OCI-LY3 (cell line): ENCODE data around the gene OR7G1.

Experiments used
- H2AFZ ChIP-seq: fragments of 200-600, 300-600 bp; shearing (Covaris generic); 2 replicates; pipeline ENCODE4 v1.6.0; 2014; ENCODE audit warnings: antibody characterized with exemption, low read depth, low read length
- H3K27ac ChIP-seq: fragments of 200-600, 300-600 bp; sonication (generic); 2 replicates; pipeline ENCODE4 v1.5.1; 2014; ENCODE audit warnings: mild to moderate bottlenecking, low read length, moderate library complexity, mixed read lengths
- H3K27me3 ChIP-seq: fragments of 200-600, 300-600 bp; sonication (generic); 2 replicates; pipeline ENCODE4 v1.6.1; 2014; ENCODE audit warnings: low read depth, low read length, mixed read lengths
- H3K36me3 ChIP-seq: fragments of 200-600, 300-600 bp; sonication (generic); replicated peaks from 2 replicates; pipeline ENCODE3; 2014; ENCODE audit warnings: low read depth, low read length, mixed read lengths
- H3K4me1 ChIP-seq: fragments of 300-600, 200-600 bp; sonication (generic); 2 replicates; pipeline ENCODE4 v1.6.1; 2014; ENCODE audit warnings: low read length, mixed read lengths
- H3K4me2 ChIP-seq: fragments of 200-600, 300-600 bp; sonication (generic); 2 replicates; pipeline ENCODE4 v1.6.1; 2014; ENCODE audit warnings: low read length, mixed read lengths
- H3K4me3 ChIP-seq: fragments of 300-600, 200-600 bp; sonication (generic); 2 replicates; pipeline ENCODE4 v1.5.1; 2014; ENCODE audit warnings: antibody characterized with exemption, mild to moderate bottlenecking, low read length, moderate library complexity
- H3K79me2 ChIP-seq: fragments of 300-600, 200-600 bp; shearing (Covaris generic); 2 replicates; pipeline ENCODE4 v1.6.1; 2014; ENCODE audit warnings: mild to moderate bottlenecking, low read length, mixed read lengths
- H3K9ac ChIP-seq: fragments of 300-600, 200-600 bp; shearing (Covaris generic); 2 replicates; pipeline ENCODE4 v1.6.0; 2014; ENCODE audit warnings: mild to moderate bottlenecking, low read length, moderate library complexity
- H3K9me3 ChIP-seq: fragments of 200-600, 300-600 bp; shearing (Covaris generic); 2 replicates; pipeline ENCODE4 v1.6.1; 2014; ENCODE audit warnings: low read length, mixed read lengths; ENCODE audit not compliant: insufficient read depth
- H4K20me1 ChIP-seq: fragments of 200-600, 300-600 bp; sonication (generic); 2 replicates; pipeline ENCODE4 v1.6.1; 2016; ENCODE audit warnings: low read length, mixed read lengths; ENCODE audit not compliant: insufficient read depth
- EZH2phosphoT487 ChIP-seq: fragments of 200-600 bp; shearing (Covaris generic); IDR thresholded peaks from 2 replicates; pipeline ENCODE4 v1.6.1; 2018; ENCODE audit warnings: antibody characterized with exemption, mixed run types, low read depth
- TF ChIP-seq, protein P1 (sequence below): fragments of 200-600, 300-600 bp; sonication (generic); IDR thresholded peaks from 2 replicates; pipeline ENCODE4 v1.5.1; 2014; ENCODE audit warnings: antibody characterized with exemption, low read length, low read depth

The OR7G1 gene

GRCh38 chr19:9065457-9066014 is 50.0 kb downstream of the OR7G1 start:
- Histone ChIP-seq H3K36me3 (no peaks in the 10 kb centered on the region), H2AFZ (no peak overlapping the region), H4K20me1 (no peaks in the 10 kb centered on the region), H3K4me3 (no peak overlapping the region), H3K4me2 (no peak overlapping the region), H3K9ac (no peak overlapping the region), H3K27ac (no peak overlapping the region), H3K4me1 (no peaks in the 10 kb centered on the region), H3K27me3 (no peaks in the 10 kb centered on the region), H3K9me3 (no peaks in the 10 kb centered on the region), H3K79me2 (no peaks in the 10 kb centered on the region)
- TF ChIP-seq EZH2phosphoT487 = no peak
- TF ChIP-seq, protein P1, sequence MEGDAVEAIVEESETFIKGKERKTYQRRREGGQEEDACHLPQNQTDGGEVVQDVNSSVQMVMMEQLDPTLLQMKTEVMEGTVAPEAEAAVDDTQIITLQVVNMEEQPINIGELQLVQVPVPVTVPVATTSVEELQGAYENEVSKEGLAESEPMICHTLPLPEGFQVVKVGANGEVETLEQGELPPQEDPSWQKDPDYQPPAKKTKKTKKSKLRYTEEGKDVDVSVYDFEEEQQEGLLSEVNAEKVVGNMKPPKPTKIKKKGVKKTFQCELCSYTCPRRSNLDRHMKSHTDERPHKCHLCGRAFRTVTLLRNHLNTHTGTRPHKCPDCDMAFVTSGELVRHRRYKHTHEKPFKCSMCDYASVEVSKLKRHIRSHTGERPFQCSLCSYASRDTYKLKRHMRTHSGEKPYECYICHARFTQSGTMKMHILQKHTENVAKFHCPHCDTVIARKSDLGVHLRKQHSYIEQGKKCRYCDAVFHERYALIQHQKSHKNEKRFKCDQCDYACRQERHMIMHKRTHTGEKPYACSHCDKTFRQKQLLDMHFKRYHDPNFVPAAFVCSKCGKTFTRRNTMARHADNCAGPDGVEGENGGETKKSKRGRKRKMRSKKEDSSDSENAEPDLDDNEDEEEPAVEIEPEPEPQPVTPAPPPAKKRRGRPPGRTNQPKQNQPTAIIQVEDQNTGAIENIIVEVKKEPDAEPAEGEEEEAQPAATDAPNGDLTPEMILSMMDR = no peak
